Hepatocyte (in vitro differentiated cells): Measurements from ENCODE around the gene SBNO2. TPM values are rescaled to one million over a fixed set of nuclear protein-coding genes. Genes with fewer than 3 reads are reported as not detected.

Experiments used
- DNase-seq: peaks from one replicate; pipeline ENCODE4 v3.0.0-alpha.2; 2016; ENCODE audit warnings: low spot score
- H2AFZ ChIP-seq: fragments of 200-600 bp; sonication (generic); 2 replicates; pipeline ENCODE4 v1.6.0; 2016; ENCODE audit warnings: antibody characterized with exemption, mild to moderate bottlenecking
- H3K27ac ChIP-seq: fragments of 200-600 bp; sonication (generic); 2 replicates; pipeline ENCODE4 v1.5.1; 2016; ENCODE audit warnings: mild to moderate bottlenecking
- H3K27me3 ChIP-seq: fragments of 200-600 bp; sonication (generic); 2 replicates; pipeline ENCODE4 v1.6.1; 2016
- H3K36me3 ChIP-seq: fragments of 200-600 bp; sonication (generic); replicated peaks from 2 replicates; pipeline ENCODE4 v1.5.1; 2016; ENCODE audit warnings: low read depth; ENCODE audit not compliant: insufficient read depth
- H3K4me1 ChIP-seq: fragments of 200-600 bp; sonication (generic); 2 replicates; pipeline ENCODE4 v1.5.1; 2016; ENCODE audit warnings: mild to moderate bottlenecking, moderate library complexity; ENCODE audit not compliant: insufficient read depth
- H3K4me2 ChIP-seq: fragments of 200-600 bp; sonication (generic); 2 replicates; pipeline ENCODE4 v1.6.0; 2016
- H3K4me3 ChIP-seq: fragments of 200-600 bp; sonication (generic); 2 replicates; pipeline ENCODE4 v1.5.1; 2016; ENCODE audit warnings: mild to moderate bottlenecking
- H3K79me2 ChIP-seq: fragments of 200-600 bp; sonication (generic); 2 replicates; pipeline ENCODE4 v1.6.0; 2017; ENCODE audit warnings: mild to moderate bottlenecking
- H3K9me2 ChIP-seq: fragments of 200-600 bp; sonication (generic); replicated peaks from 2 replicates; pipeline ENCODE4 v1.6.0; 2017; ENCODE audit warnings: mild to moderate bottlenecking; ENCODE audit not compliant: insufficient read depth
- H3K9me3 ChIP-seq: fragments of 200-600 bp; sonication (generic); 2 replicates; pipeline ENCODE4 v1.5.1; 2016; ENCODE audit warnings: low read depth, mild to moderate bottlenecking
- H4K20me1 ChIP-seq: fragments of 200-600 bp; sonication (generic); 2 replicates; pipeline ENCODE4 v1.6.0; 2016; ENCODE audit warnings: mild to moderate bottlenecking; ENCODE audit not compliant: insufficient read depth, poor library complexity, severe bottlenecking
- CTCF ChIP-seq: fragments of 200-600 bp; sonication (generic); IDR thresholded peaks from 2 replicates; pipeline ENCODE4 v1.5.1; 2016; ENCODE audit warnings: antibody characterized with exemption, mild to moderate bottlenecking; ENCODE audit not compliant: poor library complexity
- EZH2 ChIP-seq: fragments of 200-600 bp; sonication (generic); IDR thresholded peaks from 2 replicates; pipeline ENCODE4 v1.6.1; 2016; ENCODE audit warnings: antibody characterized with exemption, mild to moderate bottlenecking, borderline replicate concordance
- EZH2phosphoT487 ChIP-seq: fragments of 200-600 bp; sonication (generic); IDR thresholded peaks from one replicate; pipeline ENCODE4 v1.6.1; 2018; ENCODE audit warnings: antibody characterized with exemption, mild to moderate bottlenecking, low read depth, moderate library complexity; ENCODE audit not compliant: unreplicated experiment, severe bottlenecking
- WGBS: methylation state at CpG from one replicate; pipeline ENCODE4 v1.1.6; 2016; ENCODE audit warnings: low lambda C conversion rate; ENCODE audit errors: missing lambda C conversion rate; 5-methylcytosine and 5-hydroxymethylcytosine counted together
- polyA plus RNA-seq: library from polyadenylated mRNA; unstranded; fragments of >200 nt; fragmentation: Nextera tagmentation; extraction: Ambion mirVana; gene quantifications from 2 replicates; pipeline ENCODE4 v1.2.1, GENCODE V29; 2016
- total RNA-seq: library from RNA; depleted of rRNA; stranded (reverse); fragments of >200 nt; gene quantifications from 2 replicates; pipeline ENCODE4 v1.2.3, GENCODE V29; 2014

Gene SBNO2
- total and polyA plus RNA-seq, 2 experiments from 2014 or later = 12.7 to 15.6 TPM

GRCh38 chr19:1110809-1111640 lies 63.0 kb downstream of the SBNO2 start:
- DNase-seq = no peak
- no peak overlapping the region for H3K4me3 ChIP-seq
- no peak overlapping the region for H2AFZ ChIP-seq
- no peaks in the 10 kb centered on the region for H3K36me3 ChIP-seq
- peaks cover 4% of the 10 kb centered on the region for H3K4me1 ChIP-seq
- H3K9me3 ChIP-seq = no peaks in the 10 kb centered on the region
- H4K20me1 ChIP-seq = peaks cover 8% of the 10 kb centered on the region
- no peaks in the 10 kb centered on the region for H3K27me3 ChIP-seq
- no peak overlapping the region for H3K4me2 ChIP-seq
- TF ChIP-seq CTCF (no peak), EZH2 (no peak), EZH2phosphoT487 (no peak)
- H3K27ac ChIP-seq = no peak overlapping the region
- no peaks in the 10 kb centered on the region for H3K9me2 ChIP-seq
- peaks cover 11% of the 10 kb centered on the region for H3K79me2 ChIP-seq
- WGBS = 86% methylated on average over 17 of the region's 18 CpGs

DNA sequence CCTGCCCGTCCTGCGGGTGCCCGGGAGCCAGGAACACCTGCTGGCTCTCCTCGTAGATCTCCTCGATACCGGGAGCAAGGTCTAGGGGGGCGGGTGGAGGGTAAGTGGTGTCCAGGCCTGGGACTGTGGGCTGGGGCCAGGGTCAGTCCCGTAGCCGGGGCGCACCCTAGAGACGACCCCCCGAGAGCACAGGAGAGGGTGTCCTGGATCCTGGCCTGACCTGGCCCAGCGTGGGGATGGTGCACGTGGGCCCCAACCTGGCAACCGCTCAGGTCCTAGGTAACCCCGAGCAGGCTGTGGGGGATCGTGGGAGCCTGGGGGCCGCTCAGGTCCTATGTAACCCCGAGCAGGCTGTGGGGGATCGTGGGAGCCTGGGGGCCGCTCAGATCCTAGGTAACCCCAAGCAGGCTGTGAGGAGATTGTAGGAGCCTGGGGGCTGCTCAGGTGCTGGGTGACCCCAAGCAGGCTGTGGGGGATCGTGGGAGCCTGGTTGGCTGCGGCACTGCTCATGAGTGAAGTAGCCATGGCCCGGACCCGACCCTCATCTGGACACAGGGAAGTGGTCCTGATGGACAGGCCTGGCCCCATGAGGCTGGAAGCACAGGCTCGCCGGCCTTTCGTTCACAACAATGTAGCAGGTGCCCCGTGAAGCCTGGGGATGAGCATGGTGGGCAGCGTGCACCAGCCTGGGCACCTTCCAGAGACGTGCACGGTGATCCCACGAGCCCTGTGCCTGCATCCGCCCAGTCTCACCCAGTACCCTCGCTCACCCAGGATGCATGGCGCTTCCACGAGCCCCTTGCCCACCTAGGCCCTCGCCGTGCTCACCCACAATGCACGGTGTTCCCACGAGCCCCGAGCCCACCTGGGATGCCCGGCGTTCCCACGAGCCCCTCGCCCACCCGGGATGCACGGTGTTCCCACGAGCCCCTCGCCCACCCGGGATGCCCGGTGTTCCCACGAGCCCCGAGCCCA lies 64.1 kb downstream of the SBNO2 start:
- no peak for DNase-seq
- 94% methylated on average over 24 of the region's 54 CpGs for WGBS
- Histone ChIP-seq H3K79me2 (peaks cover 22% of the 10 kb centered on the region), H3K4me1 (peaks cover 13% of the 10 kb centered on the region), H2AFZ (no peak overlapping the region), H3K4me2 (no peak overlapping the region), H3K36me3 (no peaks in the 10 kb centered on the region), H3K27ac (no peak overlapping the region), H3K4me3 (no peak overlapping the region), H3K27me3 (no peaks in the 10 kb centered on the region), H3K9me3 (no peaks in the 10 kb centered on the region), H4K20me1 (peaks cover 19% of the 10 kb centered on the region), H3K9me2 (no peaks in the 10 kb centered on the region)
- no peak for TF ChIP-seq EZH2
- no peak for TF ChIP-seq CTCF
- TF ChIP-seq EZH2phosphoT487 = no peak

GRCh38 chr19:1109032-1109551 lies 65.0 kb downstream of the SBNO2 start:
- TF ChIP-seq CTCF (no peak), EZH2phosphoT487 (no peak), EZH2 (no peak)
- WGBS = 97% methylated on average over 28 of the region's 48 CpGs
- H3K4me1 ChIP-seq = peaks cover 13% of the 10 kb centered on the region
- peaks cover 24% of the 10 kb centered on the region for H3K79me2 ChIP-seq
- no peaks in the 10 kb centered on the region for H3K9me2 ChIP-seq
- peaks cover 19% of the 10 kb centered on the region for H4K20me1 ChIP-seq
- H3K27me3 ChIP-seq = no peaks in the 10 kb centered on the region
- no peaks in the 10 kb centered on the region for H3K36me3 ChIP-seq
- H2AFZ ChIP-seq = no peak overlapping the region
- H3K27ac ChIP-seq = no peak overlapping the region
- no peak overlapping the region for H3K4me2 ChIP-seq
- no peak overlapping the region for H3K4me3 ChIP-seq
- H3K9me3 ChIP-seq = no peaks in the 10 kb centered on the region
- DNase-seq = no peak
